ENCODE measurements around the gene ABHD17A.

Gene ABHD17A

DNA sequence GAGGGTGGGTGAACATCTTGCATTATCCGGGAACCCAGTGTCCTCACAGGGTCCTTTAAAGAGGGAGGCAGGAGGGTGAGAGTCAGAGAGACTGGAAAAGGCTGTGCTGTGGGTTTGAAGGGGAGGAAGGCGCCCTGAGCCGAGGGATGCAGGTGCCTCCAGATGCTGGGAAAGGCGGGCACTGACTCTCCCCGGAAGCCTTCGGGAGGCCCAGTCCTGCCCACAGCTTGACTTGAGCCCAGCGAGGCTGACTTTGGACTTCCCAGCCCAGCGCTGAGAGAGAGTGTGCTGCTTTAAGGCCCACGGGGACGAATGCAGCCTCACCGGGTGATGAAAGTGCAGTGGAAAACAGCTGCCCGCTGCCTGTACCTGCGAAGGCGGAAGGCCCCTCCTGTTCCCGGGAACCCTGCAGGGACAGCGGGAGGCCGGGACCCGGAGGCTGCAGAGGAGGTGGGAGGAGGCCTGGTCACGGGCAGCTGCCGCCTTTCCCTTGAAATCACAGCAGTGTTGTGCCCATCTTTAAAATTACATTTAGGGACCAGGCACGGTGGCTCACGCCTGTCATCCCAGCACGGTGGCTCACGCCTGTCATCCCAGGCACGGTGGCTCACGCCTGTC, 53.1 kb downstream of the ABHD17A start:
- no peak for DNase-seq

DNA sequence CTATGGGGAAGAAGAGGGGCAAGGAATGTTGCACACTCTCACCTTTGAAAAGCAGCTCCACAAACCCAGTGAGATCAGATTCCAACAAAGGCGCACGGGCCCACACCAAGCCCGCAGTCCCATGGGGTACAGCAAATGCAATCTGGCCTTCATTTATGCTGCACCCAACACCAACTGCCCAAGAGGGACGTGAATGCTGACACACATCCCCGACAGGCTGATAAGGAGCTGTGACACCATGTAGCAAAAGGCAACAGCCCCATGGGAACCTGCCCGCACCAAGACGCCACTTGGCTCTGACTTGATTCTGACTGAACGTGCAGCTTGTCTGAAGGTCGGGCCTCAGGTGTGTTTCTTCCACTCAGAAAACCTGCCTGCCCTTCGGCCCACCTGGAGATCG, 54.3 kb downstream of the ABHD17A start:
- DNase-seq = no peak

DNA sequence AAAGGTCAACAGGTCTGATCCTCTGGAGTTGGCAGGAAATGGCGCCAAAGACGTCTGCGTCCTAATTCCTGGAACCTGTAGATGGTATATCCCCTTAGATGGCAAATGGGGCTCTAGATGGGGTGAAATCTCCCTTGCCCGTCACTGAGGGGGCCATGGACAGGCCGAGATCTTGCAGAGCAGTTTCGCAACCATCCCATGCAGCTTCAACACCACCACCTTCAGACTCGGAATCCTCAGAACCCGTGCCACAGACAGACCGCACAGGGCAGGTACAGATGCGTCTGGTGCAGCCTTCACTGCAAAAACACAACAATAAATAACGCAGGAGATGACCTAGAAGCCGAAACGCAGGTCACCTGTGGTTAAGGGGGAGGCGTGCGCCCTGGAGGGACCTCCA, 54.7 kb downstream of the ABHD17A start:
- no peak for DNase-seq

DNA sequence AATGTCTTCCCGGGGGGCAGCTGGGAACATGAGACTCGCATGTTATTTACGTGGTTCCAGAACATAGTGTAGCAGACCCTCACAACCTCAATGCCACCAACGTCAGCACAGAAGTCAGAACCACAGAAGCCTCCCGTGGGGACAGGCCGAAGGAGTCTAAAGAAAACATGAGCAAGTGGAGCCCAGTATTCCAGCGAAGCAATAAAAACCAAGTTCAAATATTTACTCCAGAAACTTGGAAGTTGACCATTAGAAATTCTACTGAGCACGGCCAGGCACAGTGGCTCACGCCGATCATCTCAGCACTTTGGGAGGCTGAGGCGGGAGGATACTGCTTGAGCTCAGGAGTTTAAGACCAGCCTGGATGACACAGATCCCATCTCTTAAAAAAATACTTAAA, 55.3 kb downstream of the ABHD17A start:
- no peak for DNase-seq

DNA sequence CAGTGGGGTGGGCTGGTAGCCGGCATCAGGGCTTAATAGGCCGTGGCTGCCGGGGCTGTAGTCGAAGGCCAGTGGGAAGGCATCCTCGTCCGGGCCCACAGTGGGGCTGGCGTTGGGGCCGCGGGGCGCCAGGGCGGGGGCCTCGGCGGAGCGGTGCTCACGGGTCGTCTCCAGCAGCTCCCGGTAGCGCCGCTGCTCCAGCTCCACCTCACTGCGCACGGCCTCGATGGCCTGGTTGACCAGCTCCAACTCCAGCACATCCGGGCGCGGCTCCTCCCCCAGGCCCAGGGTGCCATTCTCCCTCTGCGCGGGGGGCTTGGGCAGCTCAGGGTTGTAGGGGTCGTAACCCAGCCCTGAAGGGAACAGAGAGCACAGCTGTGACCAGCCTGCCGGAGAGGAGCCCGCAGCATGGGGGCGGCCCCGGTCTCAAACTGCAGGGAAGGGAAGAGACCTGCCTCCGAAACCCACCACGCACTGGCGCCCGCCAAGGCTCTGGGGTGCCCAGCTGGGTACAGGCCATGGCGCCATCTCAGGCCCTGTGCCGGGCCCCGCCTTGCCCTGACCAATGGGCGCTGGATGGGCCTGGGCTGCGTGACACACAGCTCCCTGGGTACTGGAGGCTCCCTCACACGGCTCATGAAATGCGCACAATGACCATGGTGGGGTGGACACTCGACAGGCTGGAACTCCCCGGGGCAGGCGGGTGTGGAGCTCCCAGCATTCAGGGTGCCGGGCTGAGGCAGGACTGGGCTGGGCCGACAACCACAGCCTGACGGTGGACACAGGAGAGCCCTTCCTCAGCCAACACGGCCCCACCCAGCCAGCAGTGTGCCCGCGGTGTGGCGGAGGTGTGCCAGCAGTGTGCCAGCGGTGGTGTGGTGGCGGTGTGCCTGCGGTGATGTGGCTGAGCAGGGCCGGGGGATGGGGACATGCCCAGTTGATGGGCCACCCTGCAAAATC, 56.7 kb downstream of the ABHD17A start:
- DNase-seq = no peak

DNA sequence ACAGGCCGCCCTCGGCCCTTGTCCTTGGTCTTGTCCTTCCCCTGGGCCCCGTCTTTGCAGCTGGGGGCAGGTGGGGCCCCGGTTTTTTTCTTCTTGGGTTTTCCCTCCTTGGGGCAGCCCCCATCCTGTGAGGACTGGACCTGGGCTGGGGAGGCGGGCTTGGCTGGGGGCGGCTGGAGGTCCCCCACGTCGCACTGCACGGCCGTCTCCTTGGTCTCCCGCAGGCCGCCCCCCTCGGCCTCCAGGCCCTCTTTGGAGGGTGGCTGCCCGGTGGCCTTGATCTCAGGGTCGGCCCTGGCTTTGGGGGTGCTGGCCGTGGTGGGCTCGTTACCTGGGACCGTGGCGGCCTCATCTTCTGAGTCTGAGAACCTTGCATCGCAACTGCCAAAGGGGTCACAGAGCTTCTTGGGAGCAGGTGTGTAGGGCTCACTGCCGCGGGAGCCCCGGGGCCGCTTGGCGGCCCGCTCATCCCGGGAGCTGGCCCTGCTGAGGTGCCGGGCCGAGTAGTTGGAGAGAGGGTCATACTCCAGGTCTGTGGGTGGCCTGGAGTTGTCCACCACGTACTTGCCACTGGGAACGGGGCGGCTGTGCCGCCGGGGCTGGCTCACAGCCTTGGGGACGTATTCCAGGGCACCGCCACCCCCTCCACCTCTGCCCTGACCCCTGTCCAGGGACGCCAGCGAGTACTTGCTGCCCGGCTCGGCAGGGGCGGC, 57.6 kb downstream of the ABHD17A start:
- no peak for DNase-seq
